ENCODE results near the gene SP140.

Gene SP140

DNA sequence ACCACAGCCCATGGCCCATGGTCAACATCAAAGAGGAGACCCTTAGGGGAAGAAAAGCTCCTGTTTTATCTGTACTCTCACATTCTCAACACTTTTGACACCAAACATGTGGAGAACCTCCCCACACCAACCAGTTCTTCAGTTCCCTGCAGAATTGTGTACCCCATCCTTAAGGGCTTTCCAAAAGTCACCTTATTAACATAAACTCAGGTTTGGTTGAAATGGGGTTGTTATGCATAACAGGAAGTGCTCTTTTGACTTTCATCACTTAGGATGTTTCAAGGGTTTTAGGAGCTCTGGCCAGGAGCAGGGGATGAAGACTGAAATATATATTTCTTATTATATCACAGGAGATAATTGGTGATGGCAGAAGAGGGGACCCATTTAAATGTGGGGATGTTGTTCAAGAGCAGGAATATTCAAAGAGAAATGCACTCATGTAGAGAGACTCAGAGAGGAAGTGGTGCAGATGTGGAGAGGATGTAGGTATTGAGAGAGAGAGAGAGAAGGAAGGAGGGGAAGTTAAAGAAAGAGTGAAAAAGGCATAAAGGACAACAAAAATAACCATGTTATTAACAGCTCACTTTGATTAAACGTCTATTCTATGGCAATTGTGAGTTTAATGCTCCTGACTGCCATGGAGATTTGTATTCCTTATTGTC lies 136.6 kb downstream of the SP140 start:
- no peak for DNase-seq (ENCODE audit: low read depth in 3 of 3)

Data from stimulated activated CD4-positive, alpha-beta T cell treated with anti-CD3 and anti-CD28 coated beads, TNF-alpha, amount 100 ng/mL, for 24 hours (primary cell).